ENCODE measurements around the gene PDE11A. TPM values are rescaled to one million over a fixed set of nuclear protein-coding genes. Genes with fewer than 3 reads are reported as not detected.

Gene PDE11A
- polyA plus RNA-seq, 1 donor: 0.40 TPM

DNA sequence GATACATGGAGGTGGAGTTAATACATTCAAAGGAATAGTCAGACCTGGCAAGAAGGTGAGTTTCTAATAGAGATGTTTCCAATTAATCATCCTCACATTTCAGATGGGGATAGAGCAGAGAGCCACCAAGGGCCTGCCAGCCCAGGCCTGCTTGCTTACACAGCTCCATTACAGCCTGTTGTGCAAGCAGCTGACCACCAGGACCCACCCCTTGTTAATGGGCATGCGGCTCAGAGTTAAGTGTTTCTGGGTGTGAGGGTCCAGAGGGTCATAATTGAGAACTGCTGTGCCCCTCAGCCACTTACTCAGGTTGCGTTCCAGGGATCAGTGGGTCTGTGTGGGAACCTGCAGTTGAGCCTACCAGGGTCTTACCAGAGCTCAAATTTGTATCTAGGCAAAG lies 480.2 kb downstream of the PDE11A start:
- DNase-seq: no peak

DNA sequence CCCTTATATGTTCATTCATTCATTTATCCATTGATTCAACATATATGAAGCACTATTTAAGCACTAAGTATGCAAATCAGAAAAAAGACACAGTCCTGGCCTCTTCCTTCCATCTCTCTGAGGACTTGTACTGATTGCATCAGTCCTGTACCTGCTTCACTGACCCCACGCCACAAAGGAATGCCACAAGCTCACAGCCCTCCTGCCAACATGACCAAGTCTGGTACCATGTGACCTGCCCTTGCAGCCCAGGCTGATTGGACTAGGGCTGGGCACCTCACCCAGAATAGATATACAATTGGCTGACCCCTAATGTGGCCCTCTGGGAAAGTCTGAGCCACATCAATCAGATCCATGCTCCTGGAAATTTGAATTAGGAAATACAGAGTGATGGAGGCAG lies 483.4 kb downstream of the PDE11A start:
- no peak for DNase-seq

DNA sequence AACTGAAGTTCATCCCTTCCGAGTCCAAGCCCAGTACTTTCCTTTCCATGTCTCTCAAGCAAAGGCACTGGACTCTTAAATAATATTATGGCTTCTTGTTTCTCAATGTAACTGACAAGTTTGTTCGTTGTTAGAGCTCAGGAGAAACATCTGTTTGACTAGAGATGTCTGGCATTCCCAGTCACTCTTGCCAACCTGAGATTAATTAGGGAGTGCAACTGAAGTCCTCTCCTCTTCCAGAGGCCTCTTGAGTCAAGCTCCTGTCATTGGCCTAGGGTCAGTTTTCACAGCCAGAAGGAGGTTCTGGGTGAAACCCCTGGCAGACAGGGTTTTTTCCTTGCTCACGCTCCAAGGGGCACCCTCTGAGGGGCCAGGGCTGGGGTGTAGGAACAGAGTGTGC lies 483.9 kb downstream of the PDE11A start:
- DNase-seq: no peak

DNA sequence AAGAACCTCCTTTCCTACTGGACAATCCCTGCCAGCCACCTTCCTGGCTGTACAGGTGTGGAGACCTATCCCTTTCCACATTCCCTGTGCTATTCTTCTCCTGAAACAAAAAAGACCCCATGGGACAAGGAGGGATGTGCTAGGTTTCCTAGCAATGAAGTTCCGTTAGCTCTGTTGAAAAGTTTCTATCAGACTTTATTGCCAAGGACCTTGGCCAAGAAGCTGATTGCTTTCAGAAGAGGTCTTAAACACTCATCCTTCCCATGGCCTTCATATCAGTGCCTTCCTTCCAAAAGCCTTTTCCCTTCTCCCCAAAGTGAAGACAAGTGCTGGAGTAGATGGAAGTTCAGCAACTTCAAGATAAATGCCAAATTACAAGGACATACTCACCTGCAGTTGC lies 485.2 kb downstream of the PDE11A start:
- no peak for DNase-seq

DNA sequence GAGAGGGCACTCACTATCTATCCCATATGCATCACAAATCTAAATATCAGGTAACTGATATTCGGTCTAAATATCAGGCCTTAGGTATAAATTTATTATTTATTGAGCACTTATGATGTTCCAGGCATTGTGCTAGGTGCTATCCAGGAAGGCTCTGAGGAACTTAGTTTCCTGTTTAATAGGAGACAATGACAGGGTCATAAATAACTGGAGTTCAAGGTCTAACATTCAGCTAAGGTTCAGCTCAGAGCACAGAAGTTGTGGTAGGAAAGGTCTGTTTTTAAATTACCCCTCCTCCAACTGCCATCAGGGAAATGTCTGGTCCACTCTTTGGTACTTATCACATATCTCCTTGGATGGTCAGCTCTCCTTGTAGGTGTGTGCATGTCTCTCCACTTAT lies 486.4 kb downstream of the PDE11A start:
- DNase-seq: no peak

DNA sequence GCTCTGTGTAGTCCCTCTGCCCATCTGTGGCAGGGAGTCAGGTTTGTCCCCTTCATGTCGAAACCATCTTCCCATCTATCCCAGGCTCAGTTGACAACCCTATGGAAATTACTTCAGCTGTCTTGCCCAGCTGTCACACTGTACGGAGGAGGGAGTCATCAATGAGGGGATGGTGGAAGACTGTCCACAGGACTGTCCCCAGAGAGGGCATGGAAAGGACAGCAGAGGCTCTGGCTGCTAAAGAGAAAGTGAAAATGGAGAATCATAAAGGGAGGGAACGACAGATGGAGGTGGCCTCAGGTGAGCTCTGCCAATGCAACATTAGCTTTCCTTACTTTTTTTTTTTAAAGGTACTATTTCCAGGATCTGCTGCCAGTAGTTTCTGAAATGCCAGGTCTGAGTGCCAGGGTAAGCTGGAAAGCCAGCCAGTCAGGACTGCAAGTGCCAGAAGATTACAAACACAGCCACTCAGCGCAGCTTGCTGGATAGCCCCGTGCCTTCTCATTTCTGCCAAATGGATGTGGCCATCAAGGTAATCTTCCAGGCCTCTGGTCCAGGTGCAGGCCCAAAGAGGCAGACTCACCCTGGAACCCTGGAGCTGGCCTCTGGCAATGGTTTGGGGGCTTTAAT lies 487.2 kb downstream of the PDE11A start:
- no peak for DNase-seq

DNA sequence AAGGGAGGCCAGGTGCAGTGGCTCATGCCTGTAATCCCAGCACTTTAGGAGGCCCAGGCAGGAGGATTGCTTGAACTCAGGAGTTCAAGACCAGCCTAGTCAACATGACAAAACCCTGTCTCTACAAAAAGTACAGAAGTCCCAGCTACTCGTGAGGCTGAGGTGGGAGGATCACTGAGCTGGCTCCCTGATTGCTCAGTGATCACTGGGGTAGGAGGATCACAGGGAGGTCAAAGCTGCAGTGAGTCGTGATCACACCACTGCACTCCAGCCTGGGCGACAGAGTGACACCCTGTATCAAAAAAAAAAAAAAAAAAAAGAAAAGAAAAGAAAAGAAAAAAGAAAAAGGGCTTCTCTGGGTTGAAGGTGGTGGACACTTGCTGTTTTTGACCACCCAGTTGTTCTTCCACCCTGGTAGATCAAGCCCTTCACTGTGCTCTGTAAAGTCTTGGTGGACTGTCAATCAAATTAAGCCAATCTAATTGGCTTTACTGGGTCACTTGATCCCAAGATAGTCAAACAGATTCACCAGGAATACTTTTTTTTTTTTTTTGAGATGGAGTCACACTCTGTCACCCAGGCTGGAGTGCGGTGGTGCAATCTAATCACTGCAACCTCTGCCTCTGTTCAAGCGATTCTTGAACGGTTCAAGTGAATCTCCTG lies 488.4 kb downstream of the PDE11A start:
- no peak for DNase-seq

DNA sequence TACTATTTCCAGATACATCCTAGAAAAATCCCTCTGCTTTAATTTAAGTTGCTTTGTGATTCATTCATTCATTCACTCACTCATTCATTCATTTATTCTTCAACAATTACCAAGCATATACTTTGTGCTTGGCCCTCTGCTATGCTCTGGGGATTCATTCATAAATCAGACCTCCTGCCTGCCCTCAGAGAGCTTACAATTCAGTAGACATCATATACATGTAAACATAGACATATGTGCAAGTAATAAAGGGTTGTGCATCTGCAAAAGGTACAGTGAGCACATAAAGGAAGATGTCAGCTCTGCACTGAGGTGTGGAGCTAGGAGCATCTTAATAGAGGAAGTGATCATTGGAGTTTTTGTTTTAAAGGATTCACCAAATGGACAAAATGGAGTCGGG lies 490.6 kb downstream of the PDE11A start:
- no peak for DNase-seq

DNA sequence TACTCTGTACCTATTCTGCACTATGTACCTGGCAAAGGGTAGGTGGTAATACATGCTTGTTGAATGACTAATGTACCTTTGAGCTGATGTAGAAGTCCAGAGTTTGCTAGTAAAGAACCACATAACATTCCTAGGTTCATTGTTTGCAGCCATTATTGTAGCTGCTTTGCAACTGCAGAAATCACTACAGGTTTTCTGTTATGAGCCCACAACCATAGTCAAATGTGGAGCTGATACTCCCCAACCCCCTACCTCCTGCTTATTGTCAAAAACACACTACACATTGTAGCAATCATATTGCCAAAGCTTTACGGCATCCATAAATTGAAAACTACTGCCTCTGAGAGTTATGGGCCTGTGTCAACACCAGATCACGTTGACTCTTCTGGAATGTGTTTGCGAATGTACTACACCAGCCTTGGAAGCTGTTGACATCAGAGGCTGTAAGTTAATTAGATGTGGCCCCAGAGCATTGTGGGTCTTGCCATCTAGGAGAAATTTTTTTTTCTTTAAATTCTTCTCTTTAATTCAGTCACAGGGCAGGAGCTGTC lies 493.0 kb downstream of the PDE11A start:
- DNase-seq: no peak

DNA sequence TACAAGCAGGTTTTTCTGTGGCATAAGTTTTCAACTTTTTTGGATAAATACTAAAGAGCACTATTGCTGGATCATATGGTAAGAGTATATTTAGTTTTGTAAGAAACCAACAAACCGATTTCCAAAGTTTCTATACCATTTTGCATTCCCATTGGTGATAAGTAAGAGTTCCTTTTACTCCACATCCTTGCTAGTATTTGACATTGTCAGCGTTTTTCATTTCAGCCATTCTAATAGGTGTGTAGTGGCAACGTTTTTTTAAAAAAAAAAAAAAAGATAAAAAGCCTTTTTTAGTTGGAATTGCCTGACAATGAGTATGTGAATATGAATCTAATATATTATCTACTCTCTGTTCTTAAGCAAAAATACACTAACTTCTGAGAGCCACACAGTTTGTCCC lies 494.1 kb downstream of the PDE11A start:
- DNase-seq: no peak

DNA sequence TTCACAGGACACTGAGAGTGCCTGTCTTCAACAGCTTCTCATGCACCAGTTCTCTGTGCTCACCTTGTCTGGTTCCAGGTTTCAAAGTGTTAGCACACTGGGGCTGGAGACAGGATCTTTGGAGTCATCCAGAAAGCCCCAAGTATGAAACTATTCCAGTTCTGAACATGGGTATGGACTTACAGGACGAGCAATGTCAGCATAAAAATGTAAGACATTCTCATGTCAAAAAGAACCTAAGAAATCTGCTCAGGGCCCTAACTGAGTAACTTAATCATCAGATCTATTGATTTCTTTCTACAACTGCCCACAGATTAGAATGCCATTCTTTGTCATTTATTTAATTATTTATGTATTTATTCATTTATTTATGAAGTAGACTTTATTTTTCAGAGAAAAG lies 495.5 kb downstream of the PDE11A start:
- DNase-seq: no peak

DNA sequence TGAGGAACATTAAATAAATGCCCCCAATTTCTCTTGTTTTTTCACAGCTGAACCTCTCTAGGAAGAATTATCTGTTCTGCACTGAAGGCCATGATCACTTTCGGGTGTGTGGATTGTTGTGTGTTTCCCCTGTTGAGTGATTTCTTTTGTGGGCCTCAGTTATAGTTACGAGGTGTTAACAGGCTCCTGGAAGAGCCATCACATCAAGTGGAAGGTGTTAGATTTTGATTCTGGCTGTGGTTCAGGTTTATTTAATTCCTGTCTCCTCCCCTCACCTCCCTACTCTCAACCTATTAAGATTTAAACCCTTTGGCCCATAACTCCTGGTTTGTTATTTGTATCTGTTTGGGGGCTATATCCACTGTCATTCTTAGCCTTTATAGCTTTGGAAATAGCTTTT lies 497.2 kb downstream of the PDE11A start:
- DNase-seq: no peak

DNA sequence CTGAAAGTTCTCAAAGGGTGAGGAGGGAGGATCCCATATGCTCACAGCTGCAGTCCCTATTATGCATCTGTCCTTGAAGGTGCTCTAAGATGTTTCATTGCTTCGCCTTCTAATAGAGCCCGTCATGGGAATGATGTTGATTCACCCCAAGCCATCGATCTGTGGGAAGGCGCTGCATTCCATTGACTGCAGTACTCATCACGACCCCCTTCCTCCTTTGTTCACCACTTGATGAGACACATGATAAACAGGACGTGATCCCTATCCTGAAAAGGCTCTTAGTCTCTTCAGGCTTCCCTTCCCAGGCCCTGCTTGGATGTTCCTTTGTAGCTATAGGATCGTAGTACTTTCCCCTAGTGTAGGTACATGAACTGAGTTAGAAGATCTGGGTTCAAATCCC lies 498.2 kb downstream of the PDE11A start:
- no peak for DNase-seq

Other genes with a start within 250 kb of the PDE11A start
- 9.6 TPM for gene RBM45, start 39.7 kb upstream of the PDE11A start, polyA plus RNA-seq (ENCODE audit: insufficient read length)
- gene OSBPL6, start 121.7 kb upstream of the PDE11A start, polyA plus RNA-seq (ENCODE audit: insufficient read length): 4.6 TPM